Naive thymus-derived CD8-positive, alpha-beta T cell (primary cell): ENCODE measurements around the gene RPS6KA3. TPM values are rescaled to one million over a fixed set of nuclear protein-coding genes. Genes with fewer than 3 reads are reported as not detected.
"Not testable (repeated sequence)": the region's sequence is repeated elsewhere in the genome, so short reads cannot be mapped to it uniquely, and the experiment has no call there.

Experiments used
- ATAC-seq, 2 donors: fragments of 150-1000 bp; cut with Tn5 transposase in 1 of 2; sonication (Bioruptor Pico), chemical (Tn5 transposase) in 1 of 2; 1 replicate in 1 of 2; 2 replicates in 1 of 2; pipeline ENCODE4 v1.10.0; 2021; ENCODE audit warnings: mild to moderate bottlenecking in 2 of 2, moderate library complexity in 2 of 2
- POLR2A ChIA-PET: fragments of 350-600 bp; sonication (Branson Sonifier 250); formaldehyde crosslinking; loops from one replicate; lab custom pipeline; 2021; ENCODE audit warnings: antibody characterized with exemption; lab: Charles Lee
- DNase-seq, 10 donors: peaks; one replicate each; pipeline versions ENCODE4 v3.0.0 to v3.0.0-alpha.2; 2020 to 2022
- H3K27ac Mint-ChIP-seq, 10 donors: one replicate each; pipeline ENCODE4 v1.8.0; 2020 to 2022; ENCODE audit warnings: mild to moderate bottlenecking in 10 of 10, mixed read lengths in 10 of 10, moderate library complexity in 4 of 10, inconsistent platforms in 1 of 10
- H3K27me3 Mint-ChIP-seq, 5 donors: one replicate each; pipeline ENCODE4 v1.8.0; 2021 to 2022; ENCODE audit warnings: mixed read lengths in 5 of 5
- H3K36me3 Mint-ChIP-seq, 3 donors: one replicate each; pipeline ENCODE4 v1.8.0; 2020 to 2022; ENCODE audit warnings: mixed read lengths in 3 of 3, mild to moderate bottlenecking in 2 of 3, inconsistent platforms in 1 of 3
- H3K4me1 Mint-ChIP-seq, 4 donors: one replicate each; pipeline ENCODE4 v1.8.0; 2021 to 2022; ENCODE audit warnings: mixed read lengths in 4 of 4
- H3K4me3 Mint-ChIP-seq, 10 donors: one replicate each; pipeline ENCODE4 v1.8.0; 2020 to 2022; ENCODE audit warnings: mild to moderate bottlenecking in 10 of 10, mixed read lengths in 10 of 10, moderate library complexity in 6 of 10, inconsistent platforms in 1 of 10
- H3K9me3 Mint-ChIP-seq, 9 donors: one replicate each; pipeline ENCODE4 v1.8.0; 2020 to 2022; ENCODE audit warnings: mixed read lengths in 9 of 9, mild to moderate bottlenecking in 3 of 9, inconsistent platforms in 1 of 9, moderate library complexity in 1 of 9
- polyA plus RNA-seq, 3 donors: library from polyadenylated mRNA; unstranded; fragments of 300-500 nt; fragmentation: Illumina TruSeq; gene quantifications; one replicate each; pipeline ENCODE4 v1.2.3, GENCODE V29; 2021
- total RNA-seq, 8 experiments: library from RNA in 2 of 8; stranded (reverse) in 2 of 8; gene quantifications; one replicate each; pipeline ENCODE4 v1.2.3 and lab custom pipeline; 2021 to 2026

Gene RPS6KA3
- total and polyA plus RNA-seq, 5 experiments from 2014 or later = 27.5 to 97.8 (median 51.8) TPM

GRCh38 chrX:20129547-20129946 lies 137.2 kb downstream of the RPS6KA3 start:
- POLR2A ChIA-PET = no interaction called here
- no peak for ATAC-seq
- Mint-ChIP-seq H3K9me3 (no peaks in the 10 kb centered on the region), H3K4me3 (no peak overlapping the region), H3K4me1 (no peaks in the 10 kb centered on the region), H3K36me3 (peaks cover 0 to 52% (median 0%) of the 10 kb centered on the region in 3 donors), H3K27ac (peak overlapping the region in 2 of 10 donors; percentile 25 to 40), H3K27me3 (no peaks in the 10 kb centered on the region)
- no peak for DNase-seq

GRCh38 chrX:20128670-20129069 lies 138.0 kb downstream of the RPS6KA3 start:
- H3K36me3 Mint-ChIP-seq = peaks cover 0 to 44% (median 0%) of the 10 kb centered on the region in 3 donors
- H3K27ac Mint-ChIP-seq = peak overlapping the region in 3 of 10 donors; percentile 34 to 58 (median 48)
- no peak overlapping the region for H3K4me3 Mint-ChIP-seq
- DNase-seq (no peak), ATAC-seq (no peak)
- H3K27me3 Mint-ChIP-seq = no peaks in the 10 kb centered on the region
- H3K4me1 Mint-ChIP-seq = no peaks in the 10 kb centered on the region
- no peaks in the 10 kb centered on the region for H3K9me3 Mint-ChIP-seq
- POLR2A ChIA-PET = interaction anchor here (0.7 kb wide), 1 partner anchor 11 kb away, joined by 3 read pairs; no protein-coding TSS in a partner anchor

DNA sequence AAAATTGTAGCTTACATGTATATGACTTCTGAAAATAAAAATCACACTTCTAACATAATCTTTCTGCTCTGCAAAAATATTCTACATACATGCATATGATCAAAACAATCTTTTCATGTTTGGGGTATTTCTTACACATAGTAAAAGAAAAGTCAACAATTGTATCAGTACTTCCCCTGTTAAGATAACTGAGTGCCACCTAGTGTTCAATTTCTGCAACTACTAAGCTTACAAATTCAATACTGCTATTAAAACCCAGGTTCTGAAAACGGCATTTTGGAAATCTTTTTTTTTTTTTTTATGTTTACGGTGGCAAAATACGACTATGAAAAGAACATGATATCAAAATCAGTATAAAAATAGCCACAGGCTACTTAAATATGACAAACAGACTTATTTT lies 139.3 kb downstream of the RPS6KA3 start:
- H3K4me1 Mint-ChIP-seq, H3K9me3 Mint-ChIP-seq, H3K27ac Mint-ChIP-seq, H3K4me3 Mint-ChIP-seq, POLR2A ChIA-PET, H3K27me3 Mint-ChIP-seq: not testable (repeated sequence)
- DNase-seq (peak in 3 of 10 donors; percentile 20 to 38 (median 23)), ATAC-seq (peak; percentile 61 to 76)
- peaks cover 0 to 34% (median 0%) of the 10 kb centered on the region in 3 donors for H3K36me3 Mint-ChIP-seq

- H3K27ac Mint-ChIP-seq, DNase-seq, H3K27me3 Mint-ChIP-seq, H3K4me1 Mint-ChIP-seq, H3K9me3 Mint-ChIP-seq, H3K4me3 Mint-ChIP-seq, ATAC-seq, POLR2A ChIA-PET: not testable (repeated sequence)
- H3K36me3 Mint-ChIP-seq = peaks cover 0 to 30% (median 0%) of the 10 kb centered on the region in 3 donors
Measured at GRCh38 chrX:20126833-20127232, 139.9 kb downstream of the RPS6KA3 start.

- POLR2A ChIA-PET = no interaction called here
- H3K27ac Mint-ChIP-seq = peak overlapping the region in 3 of 10 donors; percentile 19 to 34 (median 29)
- no peaks in the 10 kb centered on the region for H3K27me3 Mint-ChIP-seq
- no peaks in the 10 kb centered on the region for H3K9me3 Mint-ChIP-seq
- DNase-seq (no peak), ATAC-seq (no peak)
- peaks cover 0 to 2% (median 0%) of the 10 kb centered on the region in 4 donors for H3K4me1 Mint-ChIP-seq
- H3K4me3 Mint-ChIP-seq = no peak overlapping the region
- H3K36me3 Mint-ChIP-seq = peaks cover 0 to 22% (median 0%) of the 10 kb centered on the region in 3 donors
Measured at GRCh38 chrX:20124964-20125363, 141.7 kb downstream of the RPS6KA3 start.

DNA sequence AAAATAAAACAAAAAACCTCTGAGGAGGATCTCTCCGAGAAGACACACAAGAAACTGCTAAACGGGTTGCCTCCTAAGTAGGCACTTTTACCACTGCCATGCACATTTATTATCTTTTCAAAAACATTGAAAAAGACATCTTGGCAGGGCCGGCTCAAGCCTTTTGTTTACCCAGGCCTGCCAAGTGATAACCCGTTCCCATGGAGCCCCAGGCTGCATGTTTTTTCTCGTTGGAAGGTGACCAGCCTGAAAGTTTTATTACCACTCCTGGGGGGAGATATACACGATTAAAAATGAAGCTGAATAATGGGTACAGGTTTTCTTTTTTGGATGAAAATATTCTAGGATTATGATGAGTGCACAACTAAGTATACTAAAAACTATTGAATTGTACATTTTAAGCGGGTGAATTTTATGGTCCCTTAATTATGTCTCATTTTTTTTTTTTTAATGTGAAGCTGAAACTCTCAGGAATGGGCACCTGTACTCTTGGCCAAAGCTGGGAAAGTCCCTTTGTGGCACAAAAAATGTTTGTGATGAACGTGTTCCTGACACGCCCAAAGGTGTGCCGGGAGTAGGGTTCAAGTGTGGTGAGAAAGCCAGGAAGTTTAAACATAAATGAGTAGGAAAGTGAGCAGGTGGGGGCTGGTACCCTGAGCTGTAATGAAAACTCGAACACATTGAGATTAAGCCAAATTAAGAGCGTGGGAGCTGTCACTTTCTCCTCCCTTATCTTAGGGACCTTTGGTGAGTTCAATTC lies 148.5 kb downstream of the RPS6KA3 start:
- DNase-seq (no peak), ATAC-seq (no peak)
- no peak overlapping the region for H3K4me3 Mint-ChIP-seq
- peaks cover 0 to 3% (median 0%) of the 10 kb centered on the region in 3 donors for H3K36me3 Mint-ChIP-seq
- H3K27me3 Mint-ChIP-seq = peaks cover 0 to 24% (median 14%) of the 10 kb centered on the region in 5 donors
- POLR2A ChIA-PET = no interaction called here
- H3K9me3 Mint-ChIP-seq = no peaks in the 10 kb centered on the region
- H3K27ac Mint-ChIP-seq = peak overlapping the region in 1 of 10 donors; percentile 47
- peaks cover 0 to 7% (median 0%) of the 10 kb centered on the region in 4 donors for H3K4me1 Mint-ChIP-seq

DNA sequence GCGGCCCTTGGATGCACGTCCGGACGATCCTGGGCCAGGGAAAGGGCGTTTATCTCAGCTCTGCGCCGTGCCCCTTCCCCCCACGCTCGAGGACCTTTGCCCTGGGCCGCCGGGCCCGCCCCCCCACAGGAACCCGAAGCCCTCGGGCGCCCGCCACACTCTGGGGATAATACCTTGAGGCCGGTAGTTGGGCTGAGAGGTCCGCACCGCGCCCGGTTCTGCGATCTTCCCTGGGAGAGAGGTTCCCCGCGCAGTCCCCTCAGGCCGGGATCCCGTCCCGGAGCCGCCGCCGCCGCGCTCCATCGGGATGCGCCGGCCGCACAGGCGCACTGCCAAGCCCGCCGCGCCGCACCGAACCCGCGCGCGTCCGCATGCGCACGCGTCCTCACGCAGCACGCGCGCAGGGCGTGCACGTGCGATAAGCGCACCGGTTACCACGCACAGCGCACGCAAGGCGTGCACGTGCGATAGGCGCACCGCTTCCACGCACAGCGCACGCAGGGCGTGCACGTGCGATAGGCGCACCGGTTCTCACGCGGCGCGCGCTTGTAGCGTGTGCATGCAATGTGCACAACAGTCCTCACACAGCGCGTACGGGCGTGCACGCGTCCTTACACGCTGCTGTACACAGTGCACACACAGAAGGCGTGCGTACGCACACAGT lies 150.0 kb downstream of the RPS6KA3 start, which contains the start of gene MAP7D2:
Gene MAP7D2 (minus strand): TSS at position 331 of the 664 bp plus-strand sequence. CDS start 28 bp downstream, at position 303.
- ATAC-seq (peak; percentile 30 to 69), DNase-seq (no peak)
- H3K36me3 Mint-ChIP-seq = no peaks in the 10 kb centered on the region
- no peak within 1 kb of the TSS for H3K27ac Mint-ChIP-seq
- POLR2A ChIA-PET = no interaction called here
- H3K4me3 Mint-ChIP-seq = peak within 1 kb of the TSS in 8 of 10 donors; percentile 30 to 77 (median 50)
- peaks cover 0 to 24% (median 14%) of the 10 kb centered on the region in 5 donors for H3K27me3 Mint-ChIP-seq
- peaks cover 0 to 7% (median 0%) of the 10 kb centered on the region in 4 donors for H3K4me1 Mint-ChIP-seq
- H3K9me3 Mint-ChIP-seq = no peaks in the 10 kb centered on the region

- Mint-ChIP-seq H3K36me3 (no peaks in the 10 kb centered on the region), H3K27me3 (peaks cover 0 to 24% (median 14%) of the 10 kb centered on the region in 5 donors), H3K27ac (no peak overlapping the region), H3K9me3 (no peaks in the 10 kb centered on the region), H3K4me1 (peaks cover 0 to 6% (median 0%) of the 10 kb centered on the region in 4 donors), H3K4me3 (peak overlapping the region in 7 of 10 donors; percentile 29 to 77 (median 51))
- ATAC-seq = no peak
- POLR2A ChIA-PET = no interaction called here
- no peak for DNase-seq
Measured at GRCh38 chrX:20116087-20116576, 150.6 kb downstream of the RPS6KA3 start.

DNA sequence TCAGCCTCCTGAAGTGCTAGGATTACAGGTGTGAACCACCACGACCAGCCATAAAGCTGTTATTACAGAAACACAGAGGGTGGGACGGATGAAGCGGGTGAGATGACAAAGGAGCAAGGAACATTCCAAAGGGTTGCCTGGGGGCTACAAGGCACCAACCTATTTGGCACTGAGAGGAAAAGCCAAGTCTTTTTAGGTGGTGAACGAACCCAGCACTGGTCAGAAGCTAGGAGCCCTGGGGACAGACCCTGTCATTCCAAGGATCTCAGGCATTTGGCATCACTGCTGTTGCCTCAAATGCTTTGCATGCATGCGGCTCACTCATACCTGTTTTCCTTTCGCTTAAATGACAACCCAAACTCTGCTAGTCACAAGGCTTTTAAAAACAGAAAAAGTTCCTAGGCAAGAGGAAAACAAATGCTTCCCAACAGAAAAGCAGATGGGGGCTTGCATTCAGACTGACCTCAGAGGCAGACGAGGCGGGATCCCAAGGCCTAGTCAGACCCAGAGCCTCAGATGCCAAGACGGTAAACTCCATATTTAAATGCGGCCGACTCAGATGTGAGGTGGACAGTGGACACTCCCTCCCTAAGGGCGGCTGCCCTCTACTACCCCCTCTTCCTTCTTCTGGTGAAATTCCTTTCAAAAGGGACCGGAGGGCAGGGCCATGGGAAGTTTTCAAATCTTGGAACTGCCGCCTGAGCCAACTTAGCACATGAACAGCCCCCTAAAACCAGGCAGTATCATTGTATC lies 154.5 kb downstream of the RPS6KA3 start:
- H3K9me3 Mint-ChIP-seq = no peaks in the 10 kb centered on the region
- H3K27ac Mint-ChIP-seq = no peak overlapping the region
- H3K36me3 Mint-ChIP-seq = no peaks in the 10 kb centered on the region
- no peak for ATAC-seq
- no peak overlapping the region for H3K4me3 Mint-ChIP-seq
- H3K4me1 Mint-ChIP-seq = peaks cover 0 to 4% (median 0%) of the 10 kb centered on the region in 4 donors
- no peak for DNase-seq
- POLR2A ChIA-PET = no interaction called here
- peaks cover 0 to 24% (median 13%) of the 10 kb centered on the region in 5 donors for H3K27me3 Mint-ChIP-seq

GRCh38 chrX:20111271-20111670 lies 155.4 kb downstream of the RPS6KA3 start:
- POLR2A ChIA-PET = no interaction called here
- H3K36me3 Mint-ChIP-seq = no peaks in the 10 kb centered on the region
- ATAC-seq = no peak
- DNase-seq = no peak
- H3K4me3 Mint-ChIP-seq = no peak overlapping the region
- H3K9me3 Mint-ChIP-seq = no peaks in the 10 kb centered on the region
- H3K4me1 Mint-ChIP-seq = peaks cover 0 to 4% (median 0%) of the 10 kb centered on the region in 4 donors
- H3K27ac Mint-ChIP-seq = no peak overlapping the region
- peaks cover 0 to 24% (median 13%) of the 10 kb centered on the region in 5 donors for H3K27me3 Mint-ChIP-seq

DNA sequence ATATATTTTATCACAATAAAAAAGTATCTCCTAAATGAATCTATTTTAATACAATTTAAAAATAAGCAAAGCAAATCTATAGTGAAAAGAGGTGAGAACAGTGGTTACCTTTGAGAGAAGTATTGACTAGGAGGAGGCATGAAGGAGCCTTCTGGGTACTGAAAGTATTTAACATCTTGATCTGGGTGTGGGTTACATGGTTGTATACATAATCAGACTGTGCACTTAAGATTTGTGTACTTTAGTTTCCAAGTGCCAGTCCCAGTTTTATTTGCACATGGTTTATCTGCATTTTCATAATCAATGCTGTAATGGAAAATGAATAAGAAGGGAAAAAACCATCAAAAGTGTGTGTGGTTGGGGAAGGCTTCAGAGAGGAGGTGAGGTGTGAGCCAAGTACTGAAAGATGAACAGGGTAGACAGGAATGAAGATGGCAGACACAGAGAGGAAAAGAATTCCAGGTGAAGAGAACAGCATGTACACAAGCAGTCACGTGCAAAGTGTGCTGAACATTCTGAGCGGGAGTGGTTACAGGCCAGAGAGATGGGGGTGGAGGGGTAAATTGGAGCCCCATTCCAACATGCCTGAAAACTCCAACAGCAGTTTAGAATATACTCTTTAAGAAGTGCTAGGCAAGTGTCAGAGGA lies 164.7 kb downstream of the RPS6KA3 start:
- ATAC-seq = no peak
- DNase-seq = no peak
- POLR2A ChIA-PET = no interaction called here
- peaks cover 0 to 2% (median 0%) of the 10 kb centered on the region in 4 donors for H3K4me1 Mint-ChIP-seq
- H3K27ac Mint-ChIP-seq = no peak overlapping the region
- no peak overlapping the region for H3K4me3 Mint-ChIP-seq
- no peaks in the 10 kb centered on the region for H3K36me3 Mint-ChIP-seq
- no peaks in the 10 kb centered on the region for H3K9me3 Mint-ChIP-seq
- no peaks in the 10 kb centered on the region for H3K27me3 Mint-ChIP-seq
